ENCODE measurements around the gene BACE1. TPM values are rescaled to one million over a fixed set of nuclear protein-coding genes. Genes with fewer than 3 reads are reported as not detected.

Gene BACE1
- total and polyA plus RNA-seq, 2 experiments from 2014 or later: 2.4 to 7.2 TPM

GRCh38 chr11:117309310-117309709 lies 6.7 kb downstream of the BACE1 start:
- Mint-ChIP-seq H3K9me3 (no peaks in the 10 kb centered on the region; the same call in 2 of the 3 replicates), H3K27me3 (ENCODE audit: insufficient read depth, low read depth, poor library complexity) (peaks cover 3% of the 10 kb centered on the region), H3K4me3 (no peak overlapping the region), H3K4me1 (peaks cover 10% of the 10 kb centered on the region), H3K36me3 (ENCODE audit: low read depth) (no peaks in the 10 kb centered on the region), H3K27ac (no peak overlapping the region)
- Histone ChIP-seq H3K4me3 (no peak overlapping the region), H3K4me2 (no peak overlapping the region), H2AFZ (no peak overlapping the region), H3K27me3 (ENCODE audit: insufficient read depth) (no peaks in the 10 kb centered on the region), H3K4me1 (ENCODE audit: insufficient read depth) (peaks cover 7% of the 10 kb centered on the region), H3K27ac (ENCODE audit: low read depth) (no peak overlapping the region), H3K36me3 (ENCODE audit: insufficient read depth) (no peaks in the 10 kb centered on the region), H3F3A (replicated peaks; ENCODE audit: low read depth) (no peaks in the 10 kb centered on the region), H3K9me2 (ENCODE audit: insufficient read depth) (no peaks in the 10 kb centered on the region), H3K79me2 (replicated peaks; ENCODE audit: insufficient read depth) (no peaks in the 10 kb centered on the region), H4K20me1 (replicated peaks; ENCODE audit: insufficient read depth) (no peaks in the 10 kb centered on the region)
- DNase-seq (ENCODE audit: low spot score) (no peak), ATAC-seq (no peak)
- TF ChIP-seq CREB1 (CRISPR knock-in tag; IDR thresholded peaks at IDR 0.05; ENCODE audit: low read depth): no peak
- no peak for TF ChIP-seq ZNF114 (CRISPR knock-in tag; IDR thresholded peaks at IDR 0.05)
- TF ChIP-seq JUNB (IDR thresholded peaks at IDR 0.05; ENCODE audit: unreplicated experiment): no peak
- no peak for TF ChIP-seq STAT1 (IDR thresholded peaks at IDR 0.05; ENCODE audit: unreplicated experiment)
- no peak for TF ChIP-seq ZNF462 (CRISPR knock-in tag; IDR thresholded peaks at IDR 0.05)
- no peak for TF ChIP-seq EZH2phosphoT487 (IDR thresholded peaks at IDR 0.05; ENCODE audit: unreplicated experiment)
- no peak for TF ChIP-seq ETS1 (IDR thresholded peaks at IDR 0.05)
- TF ChIP-seq REST (IDR thresholded peaks at IDR 0.05; ENCODE audit: unreplicated experiment): no peak
- TF ChIP-seq NANOG (IDR thresholded peaks at IDR 0.05; ENCODE audit: borderline replicate concordance): no peak
- no peak for TF ChIP-seq ZNF331 (CRISPR knock-in tag; IDR thresholded peaks at IDR 0.05; ENCODE audit: low read depth)
- TF ChIP-seq CTCF (conservative IDR thresholded peaks at IDR 0.05; ENCODE audit: low read depth in 2 of 2): no peak
- no peak for TF ChIP-seq EZH2 (IDR thresholded peaks at IDR 0.05; ENCODE audit: low read depth, unreplicated experiment)
- TF ChIP-seq POLR2AphosphoS5 (IDR thresholded peaks at IDR 0.05; ENCODE audit: low read depth): no peak

Measured in GM23338 (cell line).